NT2/D1 (cell line): Measurements from ENCODE around the gene KIF1B.

ENCODE experiments used
- DNase-seq: peaks from one replicate; pipeline ENCODE4 v3.0.0-alpha.2; 2011; ENCODE audit warnings: low read depth, low spot score
- H3K27me3 ChIP-seq: 2 replicates; pipeline ENCODE4 v1.6.0; 2011; ENCODE audit warnings: mild to moderate bottlenecking; ENCODE audit not compliant: insufficient read length, insufficient read depth
- H3K36me3 ChIP-seq: 2 replicates; pipeline ENCODE4 v1.6.1; 2011; ENCODE audit warnings: mild to moderate bottlenecking, low read length, mixed read lengths; ENCODE audit not compliant: insufficient read depth, insufficient read length
- H3K4me1 ChIP-seq: 2 replicates; pipeline ENCODE4 v1.5.1; 2011; ENCODE audit not compliant: insufficient read depth, insufficient read length
- H3K4me3 ChIP-seq: 2 replicates; pipeline ENCODE4 v1.5.1; 2011; ENCODE audit warnings: low read depth; ENCODE audit not compliant: insufficient read length
- H3K9ac ChIP-seq: 2 replicates; pipeline ENCODE4 v1.6.0; 2011; ENCODE audit warnings: low read depth; ENCODE audit not compliant: insufficient read length
- H3K9me3 ChIP-seq: 2 replicates; pipeline ENCODE4 v1.5.1; 2011; ENCODE audit warnings: mild to moderate bottlenecking, low read length; ENCODE audit not compliant: insufficient read depth
- SUZ12 ChIP-seq: IDR thresholded peaks from 2 replicates; pipeline ENCODE4 v1.6.1; 2011; ENCODE audit not compliant: insufficient read length, insufficient read depth; ENCODE audit errors: extremely low read depth
- YY1 ChIP-seq: IDR thresholded peaks from 2 replicates; pipeline ENCODE4 v1.6.1; 2011; ENCODE audit not compliant: insufficient read length, insufficient read depth
- ZNF274 ChIP-seq: IDR thresholded peaks from 2 replicates; pipeline ENCODE4 v1.6.1; 2011; ENCODE audit warnings: mild to moderate bottlenecking, low read depth, low read length

Gene KIF1B

GRCh38 chr1:10267319-10267718, 56.9 kb downstream of the KIF1B start:
- H3K4me1 ChIP-seq = no peaks in the 10 kb centered on the region
- no peak for DNase-seq
- peaks cover 30% of the 10 kb centered on the region for H3K36me3 ChIP-seq
- H3K9ac ChIP-seq = no peak overlapping the region
- TF ChIP-seq SUZ12 (no peak), ZNF274 (no peak), YY1 (no peak)
- H3K9me3 ChIP-seq = no peaks in the 10 kb centered on the region
- no peaks in the 10 kb centered on the region for H3K27me3 ChIP-seq
- H3K4me3 ChIP-seq = no peak overlapping the region

- Histone ChIP-seq H3K27me3 (no peaks in the 10 kb centered on the region), H3K4me1 (no peaks in the 10 kb centered on the region), H3K9me3 (no peaks in the 10 kb centered on the region), H3K4me3 (no peak overlapping the region), H3K9ac (no peak overlapping the region), H3K36me3 (peaks cover 29% of the 10 kb centered on the region)
- no peak for DNase-seq
- TF ChIP-seq SUZ12 (no peak), YY1 (no peak), ZNF274 (no peak)
Measured at GRCh38 chr1:10267921-10268320, 57.6 kb downstream of the KIF1B start.

GRCh38 chr1:10271090-10271489, 60.7 kb downstream of the KIF1B start:
- Histone ChIP-seq H3K4me3 (no peak overlapping the region), H3K27me3 (no peaks in the 10 kb centered on the region), H3K36me3 (peaks cover 23% of the 10 kb centered on the region), H3K9ac (no peak overlapping the region), H3K9me3 (no peaks in the 10 kb centered on the region), H3K4me1 (no peaks in the 10 kb centered on the region)
- TF ChIP-seq SUZ12 = no peak
- no peak for TF ChIP-seq YY1
- no peak for DNase-seq

GRCh38 chr1:10271869-10272268, 61.5 kb downstream of the KIF1B start:
- Histone ChIP-seq H3K9me3 (no peaks in the 10 kb centered on the region), H3K4me3 (no peak overlapping the region), H3K9ac (no peak overlapping the region), H3K4me1 (no peaks in the 10 kb centered on the region), H3K27me3 (no peaks in the 10 kb centered on the region), H3K36me3 (peaks cover 25% of the 10 kb centered on the region)
- TF ChIP-seq SUZ12 = no peak
- no peak for TF ChIP-seq ZNF274
- no peak for TF ChIP-seq YY1
- no peak for DNase-seq

GRCh38 chr1:10272274-10272673, 61.9 kb downstream of the KIF1B start:
- TF ChIP-seq ZNF274 = no peak
- no peak for TF ChIP-seq YY1
- no peak for TF ChIP-seq SUZ12

GRCh38 chr1:10278880-10279279, 68.5 kb downstream of the KIF1B start:
- H3K36me3 ChIP-seq = peaks cover 54% of the 10 kb centered on the region

More at GRCh38 chr1:10272274-10272673, 61.9 kb downstream of the KIF1B start:
- Histone ChIP-seq H3K9me3 (no peaks in the 10 kb centered on the region), H3K4me3 (no peak overlapping the region), H3K36me3 (peaks cover 27% of the 10 kb centered on the region), H3K27me3 (no peaks in the 10 kb centered on the region), H3K9ac (no peak overlapping the region), H3K4me1 (no peaks in the 10 kb centered on the region)
- DNase-seq = no peak

GRCh38 chr1:10280439-10281350, 70.3 kb downstream of the KIF1B start:
- no peak for TF ChIP-seq ZNF274
- no peak for TF ChIP-seq SUZ12
- TF ChIP-seq YY1 = no peak
- Histone ChIP-seq H3K4me3 (no peak overlapping the region), H3K4me1 (no peaks in the 10 kb centered on the region), H3K9ac (no peak overlapping the region), H3K27me3 (no peaks in the 10 kb centered on the region), H3K36me3 (peaks cover 61% of the 10 kb centered on the region), H3K9me3 (no peaks in the 10 kb centered on the region)
- no peak for DNase-seq

More at GRCh38 chr1:10278880-10279279, 68.5 kb downstream of the KIF1B start:
- no peaks in the 10 kb centered on the region for H3K9me3 ChIP-seq
- no peaks in the 10 kb centered on the region for H3K27me3 ChIP-seq
- no peak overlapping the region for H3K4me3 ChIP-seq
- TF ChIP-seq SUZ12 = no peak
- TF ChIP-seq YY1 = no peak
- TF ChIP-seq ZNF274 = no peak
- no peak for DNase-seq
- H3K4me1 ChIP-seq = no peaks in the 10 kb centered on the region
- no peak overlapping the region for H3K9ac ChIP-seq
